GM13977 (cell line): ENCODE results near the gene CXCL10.
"Not testable (repeated sequence)": the region's sequence is repeated elsewhere in the genome, so short reads cannot be mapped to it uniquely, and the experiment has no call there.

ENCODE experiments used
- DNase-seq: peaks from one replicate; pipeline ENCODE4 v3.0.0; 2012; ENCODE audit warnings: low spot score
- CTCF ChIP-seq: IDR thresholded peaks from 2 replicates; pipeline ENCODE4 v1.5.1; 2012; ENCODE audit warnings: mild to moderate bottlenecking, control low read depth; ENCODE audit not compliant: insufficient read depth; ENCODE audit errors: extremely low read depth, missing control alignments
- in situ Hi-C: fragments of 300-500 bp; cut with MboI; formaldehyde crosslinking; loops from one replicate; pipeline ENCODE4 v1.12.0; 2022; ENCODE audit warnings: low sequenced_read_pairs, low pct_unique_long_range_greater_than_20kb, mixed read lengths, inconsistent platforms; ENCODE audit not compliant: unreplicated experiment

CXCL10 gene

GRCh38 chr4:76007089-76007862 lies 16.0 kb downstream of the CXCL10 start, which contains the start of gene CXCL9:
Gene CXCL9, minus strand, starts transcription at chr4:76007509. Its CDS starts 60 bp downstream, at chr4:76007449.
- no peak for TF ChIP-seq CTCF
- DNase-seq, result no peak
- in situ Hi-C loops, result no loop called here

- in situ Hi-C loops, result no loop called here
- no peak for TF ChIP-seq CTCF
- DNase-seq, result no peak
Observed at GRCh38 chr4:76003620-76004019, 19.7 kb downstream of the CXCL10 start.

GRCh38 chr4:76003035-76003434 lies 20.3 kb downstream of the CXCL10 start:
- no peak for DNase-seq
- TF ChIP-seq CTCF, result no peak
- in situ Hi-C loops, result no loop called here

- no peak for DNase-seq
- no peak for TF ChIP-seq CTCF
- in situ Hi-C loops, result no loop called here
Observed at GRCh38 chr4:76002176-76002575, 21.1 kb downstream of the CXCL10 start.

GRCh38 chr4:76001700-76002099 lies 21.6 kb downstream of the CXCL10 start:
- in situ Hi-C loops, result no loop called here
- no peak for TF ChIP-seq CTCF
- no peak for DNase-seq

GRCh38 chr4:76000279-76000678 lies 23.0 kb downstream of the CXCL10 start:
- in situ Hi-C loops, result no loop called here
- no peak for TF ChIP-seq CTCF
- DNase-seq, result no peak

GRCh38 chr4:75998525-75999147 lies 24.7 kb downstream of the CXCL10 start:
- in situ Hi-C loops, result loop anchor here (5.0 kb wide), 1 partner anchor 69 kb away; no protein-coding TSS in a partner anchor
- not testable (repeated sequence) for DNase-seq
